Upper lobe of left lung (tissue), 6 donors: ENCODE measurements around the gene KMT2A. TPM values are rescaled to one million over a fixed set of nuclear protein-coding genes. Genes with fewer than 3 reads are reported as not detected.
"Not testable (repeated sequence)": the region's sequence is repeated elsewhere in the genome, so short reads cannot be mapped to it uniquely, and the experiment has no call there.

ENCODE experiments used
- ATAC-seq, 2 donors: fragments of 200-7000 bp; cut with Tn5 transposase; one replicate each; pipeline ENCODE4 v1.9.1; 2022; ENCODE audit warnings: mild to moderate bottlenecking in 2 of 2, moderate library complexity in 2 of 2; ENCODE audit not compliant: low FRiP score in 2 of 2
- DNase-seq, 2 donors: peaks; one replicate each; pipeline ENCODE4 v3.0.0-alpha.2; 2019 to 2020
- H3K27ac ChIP-seq, 4 donors: fragments of 200-600 bp; sonication (generic); one replicate each; pipeline ENCODE4 v1.5.1; 2016 to 2019
- H3K27me3 ChIP-seq, 4 donors: fragments of 200-600 bp; sonication (generic); one replicate each; pipeline ENCODE4 v1.5.1; 2017 to 2019
- H3K36me3 ChIP-seq, 4 donors: fragments of 200-600 bp; sonication (generic); one replicate each; pipeline ENCODE4 v1.5.1; 2016 to 2019
- H3K4me1 ChIP-seq, 4 donors: fragments of 200-600 bp; sonication (generic); one replicate each; pipeline ENCODE4 v1.5.1; 2018 to 2019
- H3K4me3 ChIP-seq, 4 donors: fragments of 200-600 bp; sonication (generic); one replicate each; pipeline ENCODE4 v1.5.1; 2017 to 2019; ENCODE audit warnings: mild to moderate bottlenecking in 2 of 4, moderate library complexity in 1 of 4
- H3K9me3 ChIP-seq, 4 donors: fragments of 200-600 bp; sonication (generic); one replicate each; pipeline ENCODE4 v1.5.1; 2018 to 2019
- CTCF ChIP-seq, 6 experiments: fragments of 450-650 bp in 4 of 6; fragments of 200-600 bp in 2 of 6; sonication (generic) in 2 of 6; IDR thresholded peaks; one replicate each; pipeline ENCODE4 v1.5.1; 2016 to 2019; ENCODE audit warnings: antibody characterized with exemption in 6 of 6
- EP300 ChIP-seq, 4 donors: sonication (generic); formaldehyde crosslinking; IDR thresholded peaks; one replicate each; pipeline ENCODE4 v1.5.1; 2017; ENCODE audit warnings: antibody characterized with exemption in 4 of 4, control low read depth in 2 of 4
- POLR2A ChIP-seq, 4 donors: fragments of 450-650 bp; IDR thresholded peaks; one replicate each; pipeline ENCODE4 v1.5.1; 2016 to 2017; ENCODE audit warnings: antibody characterized with exemption in 4 of 4, mild to moderate bottlenecking in 2 of 4
- POLR2AphosphoS5 ChIP-seq, 2 donors: sonication (generic); formaldehyde crosslinking; IDR thresholded peaks; one replicate each; pipeline ENCODE4 v1.5.1; 2017; ENCODE audit warnings: antibody characterized with exemption in 2 of 2
- WGBS, 2 donors: methylation state at CpG; one replicate each; pipeline ENCODE4 v1.1.5; 2017 to 2018; 5-methylcytosine and 5-hydroxymethylcytosine counted together
- total RNA-seq, 6 donors: library from RNA; depleted of rRNA in 4 of 6; stranded (reverse); fragments of >200 nt in 4 of 6; gene quantifications; one replicate each; pipeline versions ENCODE4 v1.1.0 to v1.2.1, GENCODE V29; 2016 to 2021
- donor health status: DM: no; HTN: no; CAD: no; lungs with moderate emphysema.
- donor health status: DM: no; HTN: yes; CAD: no; lungs with severe emphysema.

Gene KMT2A
- total RNA-seq, 6 donors from 2014 or later = 42.0 to 97.1 (median 58.4) TPM

GRCh38 chr11:118411530-118411929, 24.8 kb upstream of the KMT2A start:
- no peaks in the 10 kb centered on the region for H3K27me3 ChIP-seq
- no peak for ATAC-seq
- TF ChIP-seq POLR2AphosphoS5 (IDR thresholded peaks at IDR 0.05) (no peak), CTCF (IDR thresholded peaks at IDR 0.05) (no peak), POLR2A (IDR thresholded peaks at IDR 0.05) (no peak), EP300 (IDR thresholded peaks at IDR 0.05) (no peak)
- peaks cover 0 to 5% (median 0%) of the 10 kb centered on the region in 4 donors for H3K4me1 ChIP-seq
- peaks cover 0 to 43% (median 28%) of the 10 kb centered on the region in 4 donors for H3K36me3 ChIP-seq
- no peak overlapping the region for H3K4me3 ChIP-seq
- DNase-seq = no peak
- 86 to 97% methylated on average over 4 of the region's 4 CpGs for WGBS, 2 donors
- no peaks in the 10 kb centered on the region for H3K9me3 ChIP-seq
- H3K27ac ChIP-seq = no peak overlapping the region

- no peak for ATAC-seq
- Histone ChIP-seq H3K27ac (no peak overlapping the region), H3K27me3 (no peaks in the 10 kb centered on the region), H3K4me3 (no peak overlapping the region), H3K9me3 (no peaks in the 10 kb centered on the region), H3K4me1 (peaks cover 0 to 5% (median 0%) of the 10 kb centered on the region in 4 donors), H3K36me3 (peaks cover 0 to 29% (median 15%) of the 10 kb centered on the region in 4 donors)
- TF ChIP-seq POLR2A (IDR thresholded peaks at IDR 0.05) = no peak
- TF ChIP-seq EP300 (IDR thresholded peaks at IDR 0.05) = no peak
- no peak for TF ChIP-seq CTCF (IDR thresholded peaks at IDR 0.05)
- TF ChIP-seq POLR2AphosphoS5 (IDR thresholded peaks at IDR 0.05) = no peak
- 63 to 73% methylated on average over 1 of the region's 1 CpG for WGBS, 2 donors
- no peak for DNase-seq
These were observed 23.4 kb upstream of the KMT2A start for GRCh38 chr11:118412921-118413320.

- Histone ChIP-seq H3K27me3 (no peaks in the 10 kb centered on the region), H3K27ac (no peak overlapping the region), H3K36me3 (peaks cover 0 to 9% (median 4%) of the 10 kb centered on the region in 4 donors), H3K9me3 (no peaks in the 10 kb centered on the region), H3K4me1 (peaks cover 0 to 5% (median 0%) of the 10 kb centered on the region in 4 donors), H3K4me3 (no peak overlapping the region)
- ATAC-seq = no peak
- no peak for DNase-seq
- TF ChIP-seq POLR2A (IDR thresholded peaks at IDR 0.05) = no peak
- no peak for TF ChIP-seq POLR2AphosphoS5 (IDR thresholded peaks at IDR 0.05)
- no peak for TF ChIP-seq CTCF (IDR thresholded peaks at IDR 0.05)
- no peak for TF ChIP-seq EP300 (IDR thresholded peaks at IDR 0.05)
- 55 to 76% methylated on average over 8 of the region's 8 CpGs for WGBS, 2 donors
These were observed 21.1 kb upstream of the KMT2A start for GRCh38 chr11:118415062-118415738.

GRCh38 chr11:118415739-118416068, 20.6 kb upstream of the KMT2A start:
- no peak overlapping the region for H3K4me3 ChIP-seq
- no peak overlapping the region for H3K27ac ChIP-seq
- ATAC-seq = peak in 1 of 2 donors; percentile 55
- H3K9me3 ChIP-seq = no peaks in the 10 kb centered on the region
- TF ChIP-seq CTCF (IDR thresholded peaks at IDR 0.05) = no peak
- TF ChIP-seq POLR2AphosphoS5 (IDR thresholded peaks at IDR 0.05) = no peak
- peaks cover 0 to 5% (median 0%) of the 10 kb centered on the region in 4 donors for H3K4me1 ChIP-seq
- no peaks in the 10 kb centered on the region for H3K27me3 ChIP-seq
- DNase-seq = no peak
- H3K36me3 ChIP-seq = peaks cover 0 to 9% (median 4%) of the 10 kb centered on the region in 4 donors

- not testable (repeated sequence) for H3K36me3 ChIP-seq, H3K9me3 ChIP-seq, H3K27me3 ChIP-seq, H3K4me3 ChIP-seq, H3K4me1 ChIP-seq, H3K27ac ChIP-seq, ATAC-seq, DNase-seq
These were observed 19.4 kb upstream of the KMT2A start for GRCh38 chr11:118416900-118417299.
